Cerebellar nuclear complex (tissue), 1 donor: Measurements from ENCODE around the gene IFRD1.
"Not testable (repeated sequence)": the region's sequence is repeated elsewhere in the genome, so short reads cannot be mapped to it uniquely, and the experiment has no call there.

Experiments
- DNase-seq, 2 experiments: peaks; one replicate each; lab custom pipeline; 2025; lab: John Stamatoyannopoulos, UW

The IFRD1 gene

GRCh38 chr7:112444505-112444904 is 5.8 kb upstream of the IFRD1 start:
- DNase-seq: no peak

- DNase-seq: no peak
Observed at GRCh38 chr7:112446431-112446830, 3.8 kb upstream of the IFRD1 start.

- DNase-seq: no peak
Observed at GRCh38 chr7:112447406-112447805, 2.9 kb upstream of the IFRD1 start.

DNA sequence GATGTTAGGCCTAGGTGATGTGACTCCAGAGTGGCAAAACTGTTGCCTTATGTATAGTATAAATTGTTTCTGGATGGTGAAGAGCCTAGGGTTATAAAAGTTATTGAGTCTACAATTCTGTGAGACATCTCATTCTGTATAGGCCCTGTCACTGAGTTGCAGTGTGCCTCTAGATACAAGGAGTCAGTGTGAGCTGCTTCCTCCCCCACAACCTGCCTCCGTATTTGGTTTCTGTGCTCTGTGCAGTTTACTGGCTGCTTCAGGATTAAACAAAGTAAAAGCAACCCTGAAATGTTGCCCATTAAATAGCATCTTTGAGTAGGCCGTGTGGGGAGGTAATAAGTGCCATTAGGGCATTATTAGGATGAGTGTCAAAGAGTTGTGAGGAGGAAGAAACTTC is 1.9 kb upstream of the IFRD1 start:
- DNase-seq: no peak

DNA sequence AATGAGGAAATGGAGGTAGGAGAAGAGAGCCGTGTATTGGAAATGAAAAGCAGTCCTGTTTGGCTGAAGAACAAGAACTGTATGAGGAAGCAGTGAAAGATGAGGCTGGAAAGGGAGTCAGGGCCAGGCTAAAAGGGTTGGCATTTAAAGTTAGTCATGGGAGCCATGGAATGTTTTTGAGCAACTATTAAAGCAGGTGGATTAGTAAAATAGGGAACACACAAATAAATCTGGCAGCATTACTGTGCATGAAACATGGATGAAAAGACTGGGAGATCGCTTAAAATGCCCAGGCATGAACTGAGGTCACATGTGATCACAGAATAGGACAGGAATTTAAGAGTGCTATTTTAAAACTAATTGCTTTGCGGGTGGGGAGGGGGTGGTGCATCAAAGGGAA is 1.4 kb upstream of the IFRD1 start:
- no peak for DNase-seq

DNA sequence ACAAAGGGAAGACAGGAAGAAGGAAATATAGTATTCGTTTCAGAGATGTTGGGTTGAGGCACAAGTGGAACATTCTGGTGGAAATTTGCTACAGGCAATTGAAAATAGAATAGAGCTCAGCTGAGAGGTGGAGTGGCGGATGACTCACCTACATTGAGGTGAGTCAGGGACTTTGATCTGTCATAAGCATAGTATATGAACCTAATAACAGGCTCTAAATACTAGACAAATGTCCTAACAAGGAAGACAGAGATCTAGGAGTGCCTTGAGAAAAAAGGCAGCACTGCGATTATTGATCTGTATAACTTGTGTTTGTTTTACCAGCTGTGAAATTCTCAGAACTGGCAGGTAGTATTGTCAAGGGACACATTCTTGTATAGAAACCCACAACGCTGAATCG is 907 bp upstream of the IFRD1 start:
- DNase-seq: no peak

DNA sequence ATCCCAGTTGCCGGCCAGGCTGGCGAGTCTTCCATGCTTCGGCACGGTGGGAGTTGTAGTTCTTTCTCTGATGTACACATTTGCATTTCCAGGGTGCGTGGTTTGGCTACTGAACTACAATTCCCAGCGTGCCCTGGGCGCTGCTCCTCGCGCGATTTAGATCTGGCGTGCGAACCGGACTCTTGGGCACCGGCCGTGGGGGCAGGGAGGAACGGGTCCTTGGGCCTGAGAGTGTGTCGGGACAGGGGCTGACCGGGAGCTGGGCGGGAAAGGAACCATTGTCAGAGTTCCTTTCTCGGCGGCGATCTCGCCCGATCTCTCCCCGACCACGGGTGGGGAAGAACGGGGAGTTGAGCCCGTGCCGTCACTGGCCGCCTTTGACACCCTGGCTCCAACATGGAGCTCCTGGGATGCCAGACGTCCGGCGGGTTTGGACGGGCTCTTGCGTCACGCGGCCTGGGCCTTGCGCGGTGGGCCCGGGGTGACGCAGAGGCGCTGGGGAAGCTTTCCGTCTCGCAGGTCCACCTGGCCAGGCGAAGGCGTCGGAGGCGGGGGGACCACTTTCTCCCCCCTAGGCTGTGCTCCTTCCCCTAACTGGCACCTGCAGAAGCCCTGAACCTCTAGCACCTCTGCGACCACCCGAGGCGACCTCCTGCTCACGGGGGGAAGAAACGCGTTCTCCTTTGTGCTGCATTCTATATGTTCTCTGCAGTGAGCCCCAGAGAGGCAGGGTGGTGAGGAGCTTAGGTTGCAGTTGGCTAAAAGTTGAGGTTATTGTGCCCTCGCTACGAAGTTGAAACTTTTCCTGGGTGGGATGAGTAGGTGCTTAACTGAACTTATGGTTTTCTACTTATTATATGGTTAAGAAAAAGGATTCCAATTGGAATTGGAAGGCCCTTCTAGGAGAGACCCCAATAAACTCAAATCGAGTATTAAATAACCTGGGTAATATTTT is 824 bp downstream of the IFRD1 start:
- DNase-seq: peak; percentile 74 to 91

- no peak for DNase-seq
Observed at GRCh38 chr7:112452102-112452888, 2.0 kb downstream of the IFRD1 start.

- DNase-seq: no peak
Observed at GRCh38 chr7:112453505-112454171, 3.4 kb downstream of the IFRD1 start.

- DNase-seq: not testable (repeated sequence)
Observed at GRCh38 chr7:112454191-112454590, 3.9 kb downstream of the IFRD1 start.

GRCh38 chr7:112459645-112460044 is 9.4 kb downstream of the IFRD1 start:
- no peak for DNase-seq

- no peak for DNase-seq
Observed at GRCh38 chr7:112462236-112462635, 12.0 kb downstream of the IFRD1 start.

DNA sequence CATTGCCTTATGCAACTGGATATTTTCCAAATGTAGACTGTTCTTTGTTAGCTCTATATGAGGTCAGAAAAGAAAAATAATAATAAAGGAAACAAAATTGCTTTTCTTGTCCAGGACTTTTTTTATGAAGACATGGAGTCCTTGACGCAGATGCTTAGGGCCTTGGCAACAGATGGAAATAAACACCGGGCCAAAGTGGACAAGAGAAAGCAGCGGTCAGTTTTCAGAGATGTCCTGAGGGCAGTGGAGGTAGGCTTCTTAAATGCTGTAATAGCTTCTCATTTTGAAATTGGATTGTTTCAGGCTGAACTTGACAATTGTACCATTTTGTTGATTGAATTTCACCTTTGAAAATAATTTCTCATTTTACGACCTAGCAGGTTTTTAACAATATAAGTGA is 17.6 kb downstream of the IFRD1 start:
- DNase-seq: no peak

GRCh38 chr7:112470194-112470593 is 19.9 kb downstream of the IFRD1 start:
- no peak for DNase-seq

- no peak for DNase-seq
Observed at GRCh38 chr7:112476390-112477052, 26.3 kb downstream of the IFRD1 start.

DNA sequence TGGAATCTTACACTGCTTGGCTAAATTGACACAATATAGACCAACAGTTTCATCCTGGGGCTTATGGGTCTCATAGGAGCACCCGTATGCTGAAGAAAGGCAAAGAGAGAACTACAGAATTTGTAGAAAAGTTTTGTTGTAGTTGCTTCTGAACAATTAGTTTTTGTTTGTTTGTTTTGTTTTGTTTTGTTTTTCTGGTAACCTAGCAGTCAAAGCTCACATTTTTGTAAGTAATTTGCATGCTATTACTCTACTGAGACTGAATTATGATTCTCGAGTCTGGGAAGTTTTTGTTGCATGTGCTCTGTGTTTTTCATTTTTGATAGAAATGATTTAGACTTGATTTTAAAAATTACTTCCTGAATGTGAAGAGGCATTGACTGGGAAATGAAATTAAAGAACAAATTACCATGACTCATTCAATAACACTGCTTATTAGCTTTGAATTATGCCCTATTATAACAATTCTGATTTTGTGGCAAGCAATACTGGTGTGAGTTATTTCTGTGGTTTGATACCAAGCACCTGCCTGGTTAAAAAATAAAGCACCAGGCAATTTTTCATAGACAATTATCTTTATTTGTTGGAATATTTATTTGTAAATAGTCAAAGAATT is 31.0 kb downstream of the IFRD1 start:
- no peak for DNase-seq

GRCh38 chr7:112481833-112482670 is 31.8 kb downstream of the IFRD1 start:
- no peak for DNase-seq

DNA sequence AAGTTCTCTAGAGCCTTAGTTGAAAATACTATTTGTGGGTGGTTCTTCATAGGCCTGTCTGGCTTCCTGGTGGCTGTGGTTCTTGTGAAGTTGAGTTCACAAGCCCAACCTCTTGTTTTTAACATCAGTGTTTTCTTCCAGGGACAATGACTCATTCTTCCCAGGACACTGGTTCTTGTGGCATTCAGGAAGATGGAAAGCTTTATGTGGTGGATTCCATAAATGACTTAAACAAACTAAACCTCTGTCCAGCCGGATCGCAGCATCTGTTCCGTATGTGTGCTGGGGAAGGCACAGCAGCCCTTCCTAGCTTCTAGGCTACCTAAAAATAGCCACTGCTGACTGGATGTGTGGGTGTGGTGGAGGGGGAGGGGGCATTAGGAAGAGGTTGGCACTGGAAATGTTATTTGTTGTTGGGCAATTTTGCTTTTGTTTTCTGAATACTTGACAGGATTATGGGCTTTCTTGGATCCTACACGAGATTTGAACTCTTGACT is 34.5 kb downstream of the IFRD1 start:
- no peak for DNase-seq

DNA sequence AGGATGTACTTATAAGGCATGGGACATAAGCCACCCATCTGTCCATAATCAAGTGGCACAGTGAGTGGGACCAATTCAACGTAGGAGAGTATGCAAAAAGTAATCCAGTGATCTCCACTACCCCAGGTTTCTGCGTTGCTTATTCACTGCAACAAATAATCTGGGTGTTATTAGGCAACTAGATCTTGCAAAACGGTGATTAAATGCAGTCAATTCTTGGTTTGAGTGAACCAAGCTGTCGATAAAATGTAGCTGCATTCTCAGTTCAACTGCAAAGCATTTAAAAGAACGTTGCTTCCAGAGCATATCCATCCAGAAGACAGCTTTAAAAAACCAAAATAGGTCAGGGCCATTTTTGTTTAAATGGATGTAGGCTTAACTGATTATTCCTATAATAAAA is 35.5 kb downstream of the IFRD1 start:
- DNase-seq: no peak
